Thyroid gland (tissue), 4 donors: Measurements from ENCODE around the gene LPCAT1. TPM values are rescaled to one million over a fixed set of nuclear protein-coding genes. Genes with fewer than 3 reads are reported as not detected.

Experiments used
- DNase-seq, 2 donors: peaks; one replicate each; pipeline ENCODE4 v3.0.0-alpha.2; 2019
- H3K27ac ChIP-seq, 3 donors: fragments of 200-600 bp; sonication (generic); 1 replicate in 2 of 3; 2 replicates in 1 of 3; pipeline ENCODE4 v1.5.1; 2016 to 2019; ENCODE audit warnings: mild to moderate bottlenecking in 1 of 3, moderate library complexity in 1 of 3
- H3K27me3 ChIP-seq: fragments of 200-600 bp; sonication (generic); one replicate; pipeline ENCODE4 v1.5.1; 2019
- H3K36me3 ChIP-seq, 2 donors: fragments of 200-600 bp; sonication (generic); one replicate each; pipeline ENCODE4 v1.5.1; 2016 to 2019
- H3K4me1 ChIP-seq, 2 donors: fragments of 200-600 bp; sonication (generic); one replicate each; pipeline ENCODE4 v1.5.1; 2017 to 2019
- H3K4me3 ChIP-seq, 3 donors: fragments of 200-600 bp; sonication (generic); replicated peaks in 1 of 3; 1 replicate in 2 of 3; 2 replicates in 1 of 3; pipeline ENCODE4 v1.5.1; 2016; ENCODE audit warnings: mild to moderate bottlenecking in 1 of 3
- H3K9me3 ChIP-seq: fragments of 200-600 bp; sonication (generic); one replicate; pipeline ENCODE4 v1.5.1; 2017
- CTCF ChIP-seq, 6 experiments: fragments of 200-600 bp in 3 of 6; fragments of 450-650 bp in 3 of 6; sonication (generic) in 3 of 6; IDR thresholded peaks; one replicate each; pipeline ENCODE4 v1.5.1; 2016 to 2019; ENCODE audit warnings: antibody characterized with exemption in 6 of 6, mild to moderate bottlenecking in 2 of 6, inconsistent platforms in 1 of 6, moderate library complexity in 1 of 6
- POLR2A ChIP-seq, 2 donors: fragments of 450-650 bp; IDR thresholded peaks; one replicate each; pipeline ENCODE4 v1.6.1; 2017; ENCODE audit warnings: antibody characterized with exemption in 2 of 2, mild to moderate bottlenecking in 2 of 2, moderate library complexity in 1 of 2
- WGBS, 2 donors: methylation state at CpG; one replicate each; pipeline ENCODE4 v1.1.5; 2017; 5-methylcytosine and 5-hydroxymethylcytosine counted together
- intact Hi-C: fragments of 100-400 bp; cut with DNase I; formaldehyde crosslinking; loops from one replicate; pipeline ENCODE4 v1.15.1; 2023
- total RNA-seq, 4 donors: library from RNA; depleted of rRNA; stranded (reverse); fragments of >200 nt; gene quantifications; one replicate each; pipeline ENCODE4 v1.2.3, GENCODE V29; 2016

LPCAT1 gene
- total RNA-seq, 4 donors from 2014 or later: 30.9 to 35.7 (median 33.3) TPM

DNA sequence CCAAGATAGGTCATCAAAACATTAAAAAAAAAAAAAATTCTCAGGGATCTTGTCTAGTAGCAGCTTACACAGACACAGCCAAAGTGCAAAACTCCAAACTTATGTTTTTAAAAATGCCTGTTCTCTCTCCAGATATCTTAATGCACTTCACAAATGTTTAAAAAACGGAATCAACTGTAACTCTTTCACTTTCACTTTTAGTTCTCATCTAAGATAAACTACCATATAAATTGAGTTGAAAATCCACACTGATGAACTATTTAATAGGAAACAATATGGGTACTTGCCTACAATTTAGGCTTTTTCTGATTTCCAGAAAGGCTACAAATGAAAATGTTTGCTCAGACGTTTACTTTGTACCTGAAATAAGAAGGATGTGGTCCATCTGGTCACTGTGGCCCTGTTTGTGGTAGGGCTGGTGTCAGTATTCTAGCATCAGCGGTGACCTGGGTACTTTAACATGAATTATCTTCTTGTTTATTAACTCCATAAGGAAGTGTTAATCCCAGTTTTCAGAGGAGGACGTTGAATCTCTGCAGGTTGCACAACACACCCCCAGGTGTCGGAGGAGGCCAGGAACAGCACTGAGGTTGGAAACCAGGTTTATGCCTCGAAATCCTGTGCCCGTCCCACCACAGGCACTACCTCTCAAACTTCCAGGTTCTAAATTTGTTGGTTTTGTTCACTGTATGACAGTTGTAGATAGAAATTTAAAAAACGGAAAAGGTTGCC, 13.3 kb upstream of the LPCAT1 start:
- H3K4me3 ChIP-seq: peak overlapping the region in 1 of 3 donors; percentile 6
- no peak overlapping the region for H3K27ac ChIP-seq
- no peaks in the 10 kb centered on the region for H3K9me3 ChIP-seq
- no peak for TF ChIP-seq CTCF (IDR thresholded peaks at IDR 0.05)
- no peak for TF ChIP-seq POLR2A (IDR thresholded peaks at IDR 0.05)
- WGBS, 2 donors: 72 to 75% methylated on average over 8 of the region's 8 CpGs
- peak in 1 of 2 donors; percentile 0 for DNase-seq
- intact Hi-C loops: no loop called here
- no peaks in the 10 kb centered on the region for H3K36me3 ChIP-seq
- H3K4me1 ChIP-seq: peaks cover 0 to 15% of the 10 kb centered on the region in 2 donors
- no peaks in the 10 kb centered on the region for H3K27me3 ChIP-seq

DNA sequence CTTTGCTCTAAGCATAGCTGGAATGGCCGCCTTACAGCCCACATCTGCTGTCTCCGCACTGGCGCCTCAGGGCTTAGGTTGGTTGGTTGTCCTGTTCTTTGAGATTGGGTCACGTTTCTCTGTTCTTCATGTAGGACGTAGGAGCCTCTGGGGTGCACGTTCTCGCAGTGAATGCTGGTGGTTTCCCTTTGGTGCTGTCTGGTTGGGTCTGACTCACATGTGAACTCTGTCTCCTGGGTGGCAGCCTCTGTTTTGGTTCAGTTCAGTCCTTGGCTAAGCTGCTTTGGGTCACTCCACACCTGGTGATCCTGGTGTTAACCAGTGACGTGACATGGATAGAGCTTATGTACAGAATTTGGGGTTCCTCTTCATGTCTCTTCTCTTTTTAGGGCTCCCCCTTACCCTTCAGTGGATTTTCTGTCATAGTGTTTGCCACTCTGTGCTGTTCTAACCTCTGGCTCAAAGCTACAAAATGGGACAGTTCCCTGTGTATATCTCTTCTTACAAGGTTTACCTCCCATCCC, 12.6 kb upstream of the LPCAT1 start:
- no peaks in the 10 kb centered on the region for H3K27me3 ChIP-seq
- no peaks in the 10 kb centered on the region for H3K9me3 ChIP-seq
- 76 to 87% methylated on average over 8 of the region's 8 CpGs for WGBS, 2 donors
- peaks cover 0 to 12% of the 10 kb centered on the region in 2 donors for H3K4me1 ChIP-seq
- peak overlapping the region in 1 of 3 donors; percentile 6 for H3K4me3 ChIP-seq
- DNase-seq: peak in 1 of 2 donors; percentile 2
- no peak overlapping the region for H3K27ac ChIP-seq
- intact Hi-C loops: no loop called here
- no peaks in the 10 kb centered on the region for H3K36me3 ChIP-seq
- TF ChIP-seq POLR2A (IDR thresholded peaks at IDR 0.05) (no peak), CTCF (IDR thresholded peaks at IDR 0.05) (no peak)

DNA sequence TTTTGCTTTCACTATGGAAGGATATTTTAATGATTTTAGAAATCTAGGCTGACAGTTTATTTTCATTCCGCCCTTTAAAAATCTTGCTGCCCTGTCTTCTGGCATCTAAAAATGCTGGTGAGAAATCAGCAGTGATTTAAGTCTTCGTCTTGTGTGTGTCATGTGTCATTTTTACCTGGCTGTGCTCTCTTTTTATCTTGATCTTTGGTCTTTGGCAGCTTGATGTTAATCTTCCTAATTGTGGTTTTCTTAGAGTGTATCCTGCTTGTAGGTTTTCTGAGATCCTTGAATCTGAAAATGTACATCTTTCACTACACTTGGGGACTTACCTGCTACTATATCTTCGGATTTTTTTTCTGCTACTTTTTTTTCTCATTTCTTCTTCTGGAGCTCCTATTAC, 11.9 kb upstream of the LPCAT1 start:
- TF ChIP-seq CTCF (IDR thresholded peaks at IDR 0.05) (no peak), POLR2A (IDR thresholded peaks at IDR 0.05) (no peak)
- Histone ChIP-seq H3K4me3 (no peak overlapping the region), H3K27ac (no peak overlapping the region)

GRCh38 chr5:1532384-1532783, 8.6 kb upstream of the LPCAT1 start:
- Histone ChIP-seq H3K36me3 (no peaks in the 10 kb centered on the region), H3K4me3 (no peak overlapping the region), H3K4me1 (peaks cover 0 to 12% of the 10 kb centered on the region in 2 donors), H3K9me3 (no peaks in the 10 kb centered on the region), H3K27me3 (no peaks in the 10 kb centered on the region), H3K27ac (no peak overlapping the region)
- WGBS, 2 donors: 81 to 82% methylated on average over 1 of the region's 1 CpG
- DNase-seq: no peak
- no peak for TF ChIP-seq CTCF (IDR thresholded peaks at IDR 0.05)
- intact Hi-C loops: no loop called here

More for the DNA sequence above, 11.9 kb upstream of the LPCAT1 start:
- no peak for DNase-seq
- Histone ChIP-seq H3K9me3 (no peaks in the 10 kb centered on the region), H3K4me1 (peaks cover 0 to 12% of the 10 kb centered on the region in 2 donors), H3K27me3 (no peaks in the 10 kb centered on the region), H3K36me3 (no peaks in the 10 kb centered on the region)
- intact Hi-C loops: no loop called here
- 73 to 93% methylated on average over 3 of the region's 3 CpGs for WGBS, 2 donors

- Histone ChIP-seq H3K27ac (no peak overlapping the region), H3K36me3 (no peaks in the 10 kb centered on the region), H3K27me3 (no peaks in the 10 kb centered on the region), H3K4me3 (no peak overlapping the region), H3K9me3 (no peaks in the 10 kb centered on the region), H3K4me1 (peaks cover under 1 to 1% of the 10 kb centered on the region in 2 donors)
- no peak for DNase-seq
- intact Hi-C loops: no loop called here
- no peak for TF ChIP-seq POLR2A (IDR thresholded peaks at IDR 0.05)
- no peak for TF ChIP-seq CTCF (IDR thresholded peaks at IDR 0.05)
- 93 to 94% methylated on average over 3 of the region's 3 CpGs for WGBS, 2 donors
These were observed 5.7 kb upstream of the LPCAT1 start for GRCh38 chr5:1529498-1529897.
